ENCODE data around the gene PRDX6.
"Not testable (repeated sequence)": the region's sequence is repeated elsewhere in the genome, so short reads cannot be mapped to it uniquely, and the experiment has no call there.

GRCh38 chr1:173464185-173464584, 12.9 kb upstream of the PRDX6 start:
- TF ChIP-seq EZH2 (IDR thresholded peaks at IDR 0.05; ENCODE audit: insufficient read depth, low read length), result not testable (repeated sequence)
- TF ChIP-seq, protein P1, sequence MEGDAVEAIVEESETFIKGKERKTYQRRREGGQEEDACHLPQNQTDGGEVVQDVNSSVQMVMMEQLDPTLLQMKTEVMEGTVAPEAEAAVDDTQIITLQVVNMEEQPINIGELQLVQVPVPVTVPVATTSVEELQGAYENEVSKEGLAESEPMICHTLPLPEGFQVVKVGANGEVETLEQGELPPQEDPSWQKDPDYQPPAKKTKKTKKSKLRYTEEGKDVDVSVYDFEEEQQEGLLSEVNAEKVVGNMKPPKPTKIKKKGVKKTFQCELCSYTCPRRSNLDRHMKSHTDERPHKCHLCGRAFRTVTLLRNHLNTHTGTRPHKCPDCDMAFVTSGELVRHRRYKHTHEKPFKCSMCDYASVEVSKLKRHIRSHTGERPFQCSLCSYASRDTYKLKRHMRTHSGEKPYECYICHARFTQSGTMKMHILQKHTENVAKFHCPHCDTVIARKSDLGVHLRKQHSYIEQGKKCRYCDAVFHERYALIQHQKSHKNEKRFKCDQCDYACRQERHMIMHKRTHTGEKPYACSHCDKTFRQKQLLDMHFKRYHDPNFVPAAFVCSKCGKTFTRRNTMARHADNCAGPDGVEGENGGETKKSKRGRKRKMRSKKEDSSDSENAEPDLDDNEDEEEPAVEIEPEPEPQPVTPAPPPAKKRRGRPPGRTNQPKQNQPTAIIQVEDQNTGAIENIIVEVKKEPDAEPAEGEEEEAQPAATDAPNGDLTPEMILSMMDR (IDR thresholded peaks at IDR 0.05; ENCODE audit: insufficient read depth, low read depth, low read length), result not testable (repeated sequence)

Data from astrocyte (in vitro differentiated cells and primary cell).